ENCODE measurements around the gene YEATS2. TPM values are rescaled to one million over a fixed set of nuclear protein-coding genes. Genes with fewer than 3 reads are reported as not detected.

YEATS2 gene
- total RNA-seq, 2 experiments from 2014 or later: 68.2 to 77.2 TPM

GRCh38 chr3:183824761-183825455 lies 127.3 kb downstream of the YEATS2 start:
- no peak overlapping the region for H3K27ac ChIP-seq (ENCODE audit: low read depth, low read length, poor library complexity, severe bottlenecking)
- TF ChIP-seq CTCF (conservative IDR thresholded peaks at IDR 0.05; ENCODE audit: low read length): no peak
- no peak for TF ChIP-seq EZH2phosphoT487 (IDR thresholded peaks at IDR 0.05; ENCODE audit: borderline replicate concordance, low read depth, low read length)
- H3K4me2 ChIP-seq (ENCODE audit: low read length): peak overlapping the region; percentile 56
- no peaks in the 10 kb centered on the region for H3K36me3 ChIP-seq (ENCODE audit: insufficient read depth, low read length)
- H3K79me2 ChIP-seq (ENCODE audit: insufficient read depth, low read depth, low read length): no peaks in the 10 kb centered on the region
- ChIA-PET POLR2A (no interaction called here), CTCF (ENCODE audit: unreplicated experiment) (no interaction called here)
- no peaks in the 10 kb centered on the region for H4K20me1 ChIP-seq (ENCODE audit: insufficient read depth, low read length)
- H2AFZ ChIP-seq (ENCODE audit: low read length): no peak overlapping the region; the same call in 1 of the 2 replicates
- DNase-seq (ENCODE audit: low spot score): no peak
- no peaks in the 10 kb centered on the region for H3K9me2 ChIP-seq (ENCODE audit: insufficient read depth, low read length)
- BruUV-seq (replicated peaks): no TSS peak
- intact Hi-C loops (cut with micrococcal nuclease; ENCODE audit: unreplicated experiment): loop anchor here (1.0 kb wide), 1 partner anchor 59 kb away; the partner anchor contains the start of gene PARL
- H3K9me3 ChIP-seq (ENCODE audit: low read length): no peaks in the 10 kb centered on the region
- H3K4me1 ChIP-seq (ENCODE audit: insufficient read depth, low read length, poor library complexity, severe bottlenecking): peaks cover 14% of the 10 kb centered on the region
- peak overlapping the region; percentile 66 for H3K4me3 ChIP-seq (ENCODE audit: low read depth, low read length, poor library complexity, severe bottlenecking)

GRCh38 chr3:183825456-183826161 lies 128.0 kb downstream of the YEATS2 start, which contains the start of gene MAP6D1:
Gene MAP6D1, minus strand, starts transcription at chr3:183825577. Its CDS starts 30 bp downstream, at chr3:183825547.
- Histone ChIP-seq H3K4me1 (ENCODE audit: insufficient read depth, low read length, poor library complexity, severe bottlenecking) (peaks cover 14% of the 10 kb centered on the region), H3K4me2 (ENCODE audit: low read length) (peak within 1 kb of the TSS; percentile 56), H3K4me3 (ENCODE audit: low read depth, low read length, poor library complexity, severe bottlenecking) (peak within 1 kb of the TSS; percentile 66), H3K9me3 (ENCODE audit: low read length) (no peaks in the 10 kb centered on the region), H4K20me1 (ENCODE audit: insufficient read depth, low read length) (no peaks in the 10 kb centered on the region), H3K27ac (ENCODE audit: low read depth, low read length, poor library complexity, severe bottlenecking) (no peak within 1 kb of the TSS), H3K36me3 (ENCODE audit: insufficient read depth, low read length) (peaks cover 6% of the 10 kb centered on the region; the same call in 1 of the 2 replicates), H2AFZ (ENCODE audit: low read length) (no peak within 1 kb of the TSS; the same call in 1 of the 2 replicates), H3K9me2 (ENCODE audit: insufficient read depth, low read length) (no peaks in the 10 kb centered on the region), H3K79me2 (ENCODE audit: insufficient read depth, low read depth, low read length) (no peaks in the 10 kb centered on the region)
- intact Hi-C loops (cut with micrococcal nuclease; ENCODE audit: unreplicated experiment): loop anchor here (1.0 kb wide), 1 partner anchor 59 kb away; the partner anchor contains the start of gene PARL
- POLR2A ChIA-PET: interaction anchor here (0.7 to 1.4 kb wide), 2 partner anchors 9 to 454 kb away, joined by 3 read pairs; no protein-coding TSS in a partner anchor
- TF ChIP-seq CTCF (conservative IDR thresholded peaks at IDR 0.05; ENCODE audit: low read length) (peak; percentile 57), EZH2phosphoT487 (IDR thresholded peaks at IDR 0.05; ENCODE audit: borderline replicate concordance, low read depth, low read length) (no peak)
- DNase-seq (ENCODE audit: low spot score): peak; percentile 66
- CTCF ChIA-PET (ENCODE audit: unreplicated experiment): interaction anchor here (0.8 kb wide), 1 partner anchor 22 kb away, joined by 3 read pairs; no protein-coding TSS in a partner anchor
- BruUV-seq (replicated peaks): no TSS peak

Measured in OCI-LY7 (cell line).